Measurements from ENCODE around the gene TSEN54. TPM values are rescaled to one million over a fixed set of nuclear protein-coding genes. Genes with fewer than 3 reads are reported as not detected.

TSEN54 gene
- total and polyA plus RNA-seq, 2 experiments from 2014 or later, result 42.5 to 52.3 TPM

DNA sequence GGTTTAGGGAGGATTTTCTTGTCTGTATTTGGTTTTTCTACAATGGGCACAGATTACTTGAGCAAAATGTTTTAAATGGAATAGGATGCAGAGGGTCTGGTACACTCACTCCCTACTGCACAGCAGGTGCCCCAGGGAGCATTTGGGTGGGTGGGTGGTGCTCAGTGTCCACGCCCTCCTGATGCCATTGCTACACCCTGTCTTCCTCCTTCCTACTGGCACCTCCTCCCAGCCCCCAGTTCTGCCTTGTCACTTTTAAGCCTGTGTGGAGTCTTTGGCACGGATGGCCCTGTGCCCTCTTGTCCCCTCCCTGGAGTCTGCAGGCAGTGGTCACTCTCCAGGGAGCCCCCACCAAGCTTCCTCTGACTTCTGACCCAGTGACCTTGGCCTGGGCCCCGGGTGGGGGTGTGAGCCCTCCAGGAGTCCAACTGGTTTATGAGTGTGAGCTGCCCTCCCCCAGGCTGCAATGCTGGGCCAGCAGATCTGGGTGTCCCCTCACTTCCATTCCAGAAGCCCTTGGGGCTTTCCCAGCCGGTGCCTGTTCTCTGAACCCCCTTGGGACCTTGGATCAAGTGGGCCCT lies 24.7 kb downstream of the TSEN54 start:
- H2AFZ ChIP-seq, result no peak overlapping the region
- no peaks in the 10 kb centered on the region for H3K36me3 ChIP-seq (replicated peaks; ENCODE audit: insufficient read depth, low read depth)
- H3K4me3 ChIP-seq, result no peak overlapping the region
- TF ChIP-seq EZH2phosphoT487 (IDR thresholded peaks at IDR 0.05; ENCODE audit: low read depth, severe bottlenecking, unreplicated experiment), result no peak
- TF ChIP-seq EZH2 (IDR thresholded peaks at IDR 0.05; ENCODE audit: borderline replicate concordance), result no peak
- TF ChIP-seq, protein P1, sequence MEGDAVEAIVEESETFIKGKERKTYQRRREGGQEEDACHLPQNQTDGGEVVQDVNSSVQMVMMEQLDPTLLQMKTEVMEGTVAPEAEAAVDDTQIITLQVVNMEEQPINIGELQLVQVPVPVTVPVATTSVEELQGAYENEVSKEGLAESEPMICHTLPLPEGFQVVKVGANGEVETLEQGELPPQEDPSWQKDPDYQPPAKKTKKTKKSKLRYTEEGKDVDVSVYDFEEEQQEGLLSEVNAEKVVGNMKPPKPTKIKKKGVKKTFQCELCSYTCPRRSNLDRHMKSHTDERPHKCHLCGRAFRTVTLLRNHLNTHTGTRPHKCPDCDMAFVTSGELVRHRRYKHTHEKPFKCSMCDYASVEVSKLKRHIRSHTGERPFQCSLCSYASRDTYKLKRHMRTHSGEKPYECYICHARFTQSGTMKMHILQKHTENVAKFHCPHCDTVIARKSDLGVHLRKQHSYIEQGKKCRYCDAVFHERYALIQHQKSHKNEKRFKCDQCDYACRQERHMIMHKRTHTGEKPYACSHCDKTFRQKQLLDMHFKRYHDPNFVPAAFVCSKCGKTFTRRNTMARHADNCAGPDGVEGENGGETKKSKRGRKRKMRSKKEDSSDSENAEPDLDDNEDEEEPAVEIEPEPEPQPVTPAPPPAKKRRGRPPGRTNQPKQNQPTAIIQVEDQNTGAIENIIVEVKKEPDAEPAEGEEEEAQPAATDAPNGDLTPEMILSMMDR (IDR thresholded peaks at IDR 0.05; ENCODE audit: poor library complexity), result no peak
- H3K79me2 ChIP-seq, result peaks cover 76% of the 10 kb centered on the region
- no peaks in the 10 kb centered on the region for H3K9me3 ChIP-seq (ENCODE audit: low read depth)
- H3K4me2 ChIP-seq, result no peak overlapping the region
- peaks cover 60% of the 10 kb centered on the region for H3K4me1 ChIP-seq (ENCODE audit: insufficient read depth)
- no peaks in the 10 kb centered on the region for H3K9me2 ChIP-seq (replicated peaks; ENCODE audit: insufficient read depth)
- DNase-seq (ENCODE audit: low spot score), result no peak
- peak overlapping the region; percentile 34 for H3K27ac ChIP-seq
- H3K27me3 ChIP-seq, result no peaks in the 10 kb centered on the region
- H4K20me1 ChIP-seq (ENCODE audit: insufficient read depth, poor library complexity, severe bottlenecking), result no peaks in the 10 kb centered on the region
- WGBS (ENCODE audit: low lambda C conversion rate, missing lambda C conversion rate), result 63% methylated on average over 4 of the region's 4 CpGs

DNA sequence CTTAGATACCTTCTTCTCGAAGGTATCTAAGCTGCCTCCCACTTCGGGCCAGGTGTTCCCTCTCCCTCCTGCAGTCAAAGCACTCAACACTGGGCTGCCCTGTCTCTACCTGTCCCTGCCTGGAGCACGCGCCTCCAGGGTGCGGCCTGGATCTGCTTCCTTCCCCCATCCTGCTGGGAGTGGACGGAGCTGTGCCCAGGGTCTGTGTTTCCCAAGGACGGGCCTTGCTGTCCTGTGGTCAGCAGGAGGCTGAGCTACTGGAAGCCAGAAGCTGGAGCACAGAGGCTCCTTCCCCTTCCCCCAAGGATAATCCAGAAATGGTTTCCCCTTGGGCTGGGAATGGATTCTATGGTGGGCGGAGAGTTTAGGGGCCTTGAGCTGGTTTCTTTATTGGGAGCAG lies 25.9 kb downstream of the TSEN54 start:
- H3K79me2 ChIP-seq, result peaks cover 71% of the 10 kb centered on the region
- no peaks in the 10 kb centered on the region for H3K9me2 ChIP-seq (replicated peaks; ENCODE audit: insufficient read depth)
- no peaks in the 10 kb centered on the region for H3K27me3 ChIP-seq
- no peak overlapping the region for H2AFZ ChIP-seq
- H3K9me3 ChIP-seq (ENCODE audit: low read depth), result no peaks in the 10 kb centered on the region
- no peaks in the 10 kb centered on the region for H3K36me3 ChIP-seq (replicated peaks; ENCODE audit: insufficient read depth, low read depth)
- H3K27ac ChIP-seq, result peak overlapping the region; percentile 92
- H4K20me1 ChIP-seq (ENCODE audit: insufficient read depth, poor library complexity, severe bottlenecking), result no peaks in the 10 kb centered on the region
- 86% methylated on average over 8 of the region's 8 CpGs for WGBS (ENCODE audit: low lambda C conversion rate, missing lambda C conversion rate)
- H3K4me2 ChIP-seq, result peak overlapping the region; percentile 49
- TF ChIP-seq, protein P1 (IDR thresholded peaks at IDR 0.05; ENCODE audit: poor library complexity), result no peak
- TF ChIP-seq EZH2phosphoT487 (IDR thresholded peaks at IDR 0.05; ENCODE audit: low read depth, severe bottlenecking, unreplicated experiment) (no peak), EZH2 (IDR thresholded peaks at IDR 0.05; ENCODE audit: borderline replicate concordance) (no peak)
- peaks cover 49% of the 10 kb centered on the region for H3K4me1 ChIP-seq (ENCODE audit: insufficient read depth)
- no peak overlapping the region for H3K4me3 ChIP-seq
- DNase-seq (ENCODE audit: low spot score), result no peak

DNA sequence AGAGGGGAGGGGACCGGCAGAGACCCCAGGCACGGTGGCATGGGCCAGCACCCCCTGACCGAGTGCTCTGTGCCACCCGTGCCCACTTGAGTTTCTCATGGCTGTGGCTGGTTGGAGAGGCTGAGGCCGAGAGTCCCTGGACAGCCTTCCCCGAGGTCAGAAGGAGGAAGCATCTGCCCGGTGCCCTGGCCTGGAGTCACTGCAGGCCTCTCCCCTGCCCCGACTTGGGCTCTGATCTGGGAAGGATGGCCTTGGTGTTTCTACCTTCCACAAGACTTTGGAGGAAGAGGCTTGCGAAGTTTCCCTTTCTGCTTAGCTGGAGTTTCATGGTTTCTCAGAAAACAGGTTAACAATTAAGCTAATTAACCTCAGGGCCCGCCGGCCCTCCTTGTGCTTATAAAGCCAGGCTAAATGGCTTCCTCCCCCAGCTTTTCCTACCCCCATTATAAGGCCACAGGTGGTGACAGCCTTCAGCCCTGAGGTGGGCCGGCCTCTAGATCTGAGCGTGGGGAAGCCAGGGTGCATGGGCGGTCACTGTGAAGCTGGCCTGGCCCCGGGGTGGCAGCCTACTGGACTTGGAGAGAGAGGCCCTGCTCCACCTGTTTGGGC lies 26.5 kb downstream of the TSEN54 start:
- Histone ChIP-seq H4K20me1 (ENCODE audit: insufficient read depth, poor library complexity, severe bottlenecking) (no peaks in the 10 kb centered on the region), H3K27ac (peak overlapping the region; percentile 92), H2AFZ (no peak overlapping the region), H3K27me3 (no peaks in the 10 kb centered on the region), H3K9me3 (ENCODE audit: low read depth) (no peaks in the 10 kb centered on the region), H3K4me2 (peak overlapping the region; percentile 49), H3K4me3 (no peak overlapping the region), H3K4me1 (ENCODE audit: insufficient read depth) (peaks cover 45% of the 10 kb centered on the region), H3K9me2 (replicated peaks; ENCODE audit: insufficient read depth) (no peaks in the 10 kb centered on the region), H3K79me2 (peaks cover 65% of the 10 kb centered on the region), H3K36me3 (replicated peaks; ENCODE audit: insufficient read depth, low read depth) (no peaks in the 10 kb centered on the region)
- TF ChIP-seq EZH2phosphoT487 (IDR thresholded peaks at IDR 0.05; ENCODE audit: low read depth, severe bottlenecking, unreplicated experiment) (no peak), EZH2 (IDR thresholded peaks at IDR 0.05; ENCODE audit: borderline replicate concordance) (no peak)
- TF ChIP-seq, protein P1 (IDR thresholded peaks at IDR 0.05; ENCODE audit: poor library complexity), result no peak
- 59% methylated on average over 13 of the region's 15 CpGs for WGBS (ENCODE audit: low lambda C conversion rate, missing lambda C conversion rate)
- DNase-seq (ENCODE audit: low spot score), result no peak

Measured in hepatocyte (in vitro differentiated cells).